WTC11 (cell line): Measurements from ENCODE around the gene TRIM2. TPM values are rescaled to one million over a fixed set of nuclear protein-coding genes. Genes with fewer than 3 reads are reported as not detected.

Experiments used
- ATAC-seq: fragments of 200-7000 bp; cut with Tn5 transposase; 2 replicates; pipeline ENCODE4 v1.10.0; 2021; ENCODE audit warnings: mild to moderate bottlenecking, moderate library complexity
- CTCF ChIA-PET: fragments of 300-600 bp; sonication (Branson Sonifier 250); formaldehyde crosslinking; loops from one replicate; lab custom pipeline; 2021; ENCODE audit warnings: antibody characterized with exemption; lab: Charles Lee
- POLR2A ChIA-PET: fragments of 350-600 bp; sonication (Branson Sonifier 250); formaldehyde crosslinking; loops from one replicate; lab custom pipeline; 2021; ENCODE audit warnings: antibody characterized with exemption; lab: Charles Lee
- DNase-seq: peaks from one replicate; pipeline ENCODE4 v3.0.0; 2021; ENCODE audit warnings: low spot score
- H3K27ac Mint-ChIP-seq: 2 replicates; pipeline ENCODE4 v1.8.0; 2021; ENCODE audit warnings: mixed read lengths
- H3K27me3 Mint-ChIP-seq: 2 replicates; pipeline ENCODE4 v1.8.0; 2021; ENCODE audit warnings: low read depth, mild to moderate bottlenecking, moderate library complexity, mixed read lengths
- H3K36me3 Mint-ChIP-seq: 2 replicates; pipeline ENCODE4 v1.8.0; 2021; ENCODE audit warnings: mixed read lengths
- H3K4me1 Mint-ChIP-seq: 2 replicates; pipeline ENCODE4 v1.8.0; 2022; ENCODE audit warnings: mixed read lengths
- H3K4me3 Mint-ChIP-seq: 2 replicates; pipeline ENCODE4 v1.8.0; 2021; ENCODE audit warnings: mild to moderate bottlenecking, moderate library complexity, mixed read lengths
- H3K9me3 Mint-ChIP-seq: 2 replicates; pipeline ENCODE4 v1.8.0; 2021; ENCODE audit warnings: mixed read lengths
- CREB1 ChIP-seq: sonication (generic); formaldehyde crosslinking; IDR thresholded peaks from 2 replicates; pipeline ENCODE4 v1.8.0; 2023; ENCODE audit warnings: mild to moderate bottlenecking, missing genetic modification reagents
- ETV6 ChIP-seq: sonication (generic); formaldehyde crosslinking; IDR thresholded peaks from 2 replicates; pipeline ENCODE4 v1.8.1; 2022; ENCODE audit warnings: mild to moderate bottlenecking, missing genetic modification reagents
- GABPB1 ChIP-seq: sonication (generic); formaldehyde crosslinking; IDR thresholded peaks from 2 replicates; pipeline ENCODE4 v1.8.1; 2023; ENCODE audit warnings: mild to moderate bottlenecking, missing genetic modification reagents
- JUN ChIP-seq: sonication (generic); formaldehyde crosslinking; IDR thresholded peaks from 2 replicates; pipeline ENCODE4 v1.8.0; 2023; ENCODE audit warnings: mild to moderate bottlenecking, missing genetic modification reagents
- MXD4 ChIP-seq: fragments of 250-450 bp; sonication (Bioruptor Pico); IDR thresholded peaks from 2 replicates; pipeline ENCODE4 v1.8.0; 2021; ENCODE audit warnings: mild to moderate bottlenecking, moderate library complexity, borderline replicate concordance
- NFATC4 ChIP-seq: fragments of 250-450 bp; sonication (Bioruptor Pico); IDR thresholded peaks from 2 replicates; pipeline ENCODE4 v1.9.0; 2021; ENCODE audit warnings: mild to moderate bottlenecking
- NFE2L1 ChIP-seq: sonication (generic); formaldehyde crosslinking; IDR thresholded peaks from 2 replicates; pipeline ENCODE4 v1.8.1; 2023; ENCODE audit warnings: missing genetic modification reagents
- NR1H2 ChIP-seq: sonication (generic); formaldehyde crosslinking; IDR thresholded peaks from 2 replicates; pipeline ENCODE4 v1.9.0; 2021; ENCODE audit warnings: mild to moderate bottlenecking, moderate library complexity, missing genetic modification reagents
- NR2C2 ChIP-seq: sonication (generic); formaldehyde crosslinking; IDR thresholded peaks from 2 replicates; pipeline ENCODE4 v1.8.0; 2022; ENCODE audit warnings: mild to moderate bottlenecking, missing genetic modification reagents
- NR3C1 ChIP-seq: sonication (generic); formaldehyde crosslinking; conservative IDR thresholded peaks from 2 replicates; pipeline ENCODE4 v1.8.1; 2023; ENCODE audit warnings: low read depth, mild to moderate bottlenecking, missing genetic modification reagents
- RORB ChIP-seq: fragments of 250-450 bp; sonication (Bioruptor Pico); IDR thresholded peaks from 2 replicates; pipeline ENCODE4 v1.9.0; 2021; ENCODE audit warnings: mild to moderate bottlenecking
- SP1 ChIP-seq: sonication (generic); formaldehyde crosslinking; conservative IDR thresholded peaks from 2 replicates; pipeline ENCODE4 v1.8.1; 2022; ENCODE audit warnings: missing genetic modification reagents
- TEAD4 ChIP-seq: sonication (generic); formaldehyde crosslinking; IDR thresholded peaks from 2 replicates; pipeline ENCODE4 v1.8.0; 2022; ENCODE audit warnings: mild to moderate bottlenecking, missing genetic modification reagents
- ZNF121 ChIP-seq: sonication (generic); formaldehyde crosslinking; IDR thresholded peaks from 2 replicates; pipeline ENCODE4 v1.8.0; 2023; ENCODE audit warnings: missing genetic modification reagents
- ZNF423 ChIP-seq: fragments of 250-450 bp; sonication (Bioruptor Pico); IDR thresholded peaks from 2 replicates; pipeline ENCODE4 v2.1.2; 2022; ENCODE audit warnings: mild to moderate bottlenecking, moderate library complexity
- ZNF671 ChIP-seq: fragments of 250-450 bp; sonication (Bioruptor Pico); IDR thresholded peaks from 2 replicates; pipeline ENCODE4 v1.8.0; 2021; ENCODE audit warnings: mild to moderate bottlenecking
- total RNA-seq: library from RNA; stranded (reverse); gene quantifications from 3 replicates; pipeline ENCODE4 v1.2.3, GENCODE V29; 2021
- TF ChIP-seq, protein P1 (sequence below): sonication (generic); formaldehyde crosslinking; IDR thresholded peaks from 2 replicates; pipeline ENCODE4 v1.8.0; 2023; ENCODE audit warnings: missing genetic modification reagents, mild to moderate bottlenecking, borderline replicate concordance
- TF ChIP-seq, protein P2 (sequence below): sonication (generic); formaldehyde crosslinking; IDR thresholded peaks from 2 replicates; pipeline ENCODE4 v1.8.1; 2022; ENCODE audit warnings: low read depth, mild to moderate bottlenecking, moderate library complexity, missing genetic modification reagents, borderline replicate concordance
- TF ChIP-seq, protein P3 (sequence below): sonication (generic); formaldehyde crosslinking; IDR thresholded peaks from 2 replicates; pipeline ENCODE4 v1.8.1; 2023; ENCODE audit warnings: mild to moderate bottlenecking, missing genetic modification reagents, moderate library complexity
- TF ChIP-seq, protein P4 (sequence below): sonication (generic); formaldehyde crosslinking; conservative IDR thresholded peaks from 2 replicates; pipeline ENCODE4 v1.8.1; 2023; ENCODE audit warnings: mild to moderate bottlenecking, low read depth, missing genetic modification reagents, moderate library complexity
- TF ChIP-seq, protein P5 (sequence below): sonication (generic); formaldehyde crosslinking; IDR thresholded peaks from 2 replicates; pipeline ENCODE4 v1.8.0; 2022; ENCODE audit warnings: mild to moderate bottlenecking, missing genetic modification reagents

Gene TRIM2
- total RNA-seq, 1 experiment from 2014 or later: 54.5 TPM

- no peak for TF ChIP-seq NR2C2 (CRISPR knock-in tag)
- TF ChIP-seq SP1 (CRISPR knock-in tag): no peak
- TF ChIP-seq TEAD4 (CRISPR knock-in tag): no peak
- TF ChIP-seq ZNF121: no peak
- TF ChIP-seq, protein P1, sequence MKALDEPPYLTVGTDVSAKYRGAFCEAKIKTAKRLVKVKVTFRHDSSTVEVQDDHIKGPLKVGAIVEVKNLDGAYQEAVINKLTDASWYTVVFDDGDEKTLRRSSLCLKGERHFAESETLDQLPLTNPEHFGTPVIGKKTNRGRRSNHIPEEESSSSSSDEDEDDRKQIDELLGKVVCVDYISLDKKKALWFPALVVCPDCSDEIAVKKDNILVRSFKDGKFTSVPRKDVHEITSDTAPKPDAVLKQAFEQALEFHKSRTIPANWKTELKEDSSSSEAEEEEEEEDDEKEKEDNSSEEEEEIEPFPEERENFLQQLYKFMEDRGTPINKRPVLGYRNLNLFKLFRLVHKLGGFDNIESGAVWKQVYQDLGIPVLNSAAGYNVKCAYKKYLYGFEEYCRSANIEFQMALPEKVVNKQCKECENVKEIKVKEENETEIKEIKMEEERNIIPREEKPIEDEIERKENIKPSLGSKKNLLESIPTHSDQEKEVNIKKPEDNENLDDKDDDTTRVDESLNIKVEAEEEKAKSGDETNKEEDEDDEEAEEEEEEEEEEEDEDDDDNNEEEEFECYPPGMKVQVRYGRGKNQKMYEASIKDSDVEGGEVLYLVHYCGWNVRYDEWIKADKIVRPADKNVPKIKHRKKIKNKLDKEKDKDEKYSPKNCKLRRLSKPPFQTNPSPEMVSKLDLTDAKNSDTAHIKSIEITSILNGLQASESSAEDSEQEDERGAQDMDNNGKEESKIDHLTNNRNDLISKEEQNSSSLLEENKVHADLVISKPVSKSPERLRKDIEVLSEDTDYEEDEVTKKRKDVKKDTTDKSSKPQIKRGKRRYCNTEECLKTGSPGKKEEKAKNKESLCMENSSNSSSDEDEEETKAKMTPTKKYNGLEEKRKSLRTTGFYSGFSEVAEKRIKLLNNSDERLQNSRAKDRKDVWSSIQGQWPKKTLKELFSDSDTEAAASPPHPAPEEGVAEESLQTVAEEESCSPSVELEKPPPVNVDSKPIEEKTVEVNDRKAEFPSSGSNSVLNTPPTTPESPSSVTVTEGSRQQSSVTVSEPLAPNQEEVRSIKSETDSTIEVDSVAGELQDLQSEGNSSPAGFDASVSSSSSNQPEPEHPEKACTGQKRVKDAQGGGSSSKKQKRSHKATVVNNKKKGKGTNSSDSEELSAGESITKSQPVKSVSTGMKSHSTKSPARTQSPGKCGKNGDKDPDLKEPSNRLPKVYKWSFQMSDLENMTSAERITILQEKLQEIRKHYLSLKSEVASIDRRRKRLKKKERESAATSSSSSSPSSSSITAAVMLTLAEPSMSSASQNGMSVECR (CRISPR knock-in tag): no peak
- TF ChIP-seq, protein P2, sequence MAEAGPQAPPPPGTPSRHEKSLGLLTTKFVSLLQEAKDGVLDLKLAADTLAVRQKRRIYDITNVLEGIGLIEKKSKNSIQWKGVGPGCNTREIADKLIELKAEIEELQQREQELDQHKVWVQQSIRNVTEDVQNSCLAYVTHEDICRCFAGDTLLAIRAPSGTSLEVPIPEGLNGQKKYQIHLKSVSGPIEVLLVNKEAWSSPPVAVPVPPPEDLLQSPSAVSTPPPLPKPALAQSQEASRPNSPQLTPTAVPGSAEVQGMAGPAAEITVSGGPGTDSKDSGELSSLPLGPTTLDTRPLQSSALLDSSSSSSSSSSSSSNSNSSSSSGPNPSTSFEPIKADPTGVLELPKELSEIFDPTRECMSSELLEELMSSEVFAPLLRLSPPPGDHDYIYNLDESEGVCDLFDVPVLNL (CRISPR knock-in tag): no peak
- no peak for TF ChIP-seq NR1H2 (CRISPR knock-in tag)
- no peak for TF ChIP-seq ZNF671
- TF ChIP-seq, all 79 proteins: peak for 0
- Mint-ChIP-seq H3K4me1 (peaks cover 38% of the 10 kb centered on the region), H3K9me3 (no peaks in the 10 kb centered on the region), H3K27ac (peak overlapping the region; percentile 75), H3K36me3 (no peaks in the 10 kb centered on the region; the same call in 1 of the 2 replicates), H3K4me3 (no peak overlapping the region), H3K27me3 (no peaks in the 10 kb centered on the region)
- ChIA-PET CTCF (interaction anchor here (0.6 to 1.6 kb wide), 39 partner anchors 9 to 416 kb away, joined by 3 to 17 read pairs (median 4); partner anchors contain the start of gene TRIM2), POLR2A (interaction anchor here (0.6 to 2.1 kb wide), 3 partner anchors 10 to 204 kb away, joined by 3 to 13 read pairs (median 4); no protein-coding TSS in a partner anchor)
- DNase-seq (peak; percentile 70), ATAC-seq (peak; percentile 99)
Measured at GRCh38 chr4:153232768-153233167, 28.5 kb downstream of the TRIM2 start.

- no peak overlapping the region for H3K4me3 Mint-ChIP-seq
- ChIA-PET CTCF (interaction anchor here (0.6 to 0.9 kb wide), 2 partner anchors 91 to 113 kb away, joined by 3 read pairs; no protein-coding TSS in a partner anchor), POLR2A (interaction anchor here (2.1 kb wide), 1 partner anchor 15 kb away, joined by 13 read pairs; no protein-coding TSS in a partner anchor)
- no peaks in the 10 kb centered on the region for H3K27me3 Mint-ChIP-seq
- H3K9me3 Mint-ChIP-seq: no peaks in the 10 kb centered on the region
- peaks cover 36% of the 10 kb centered on the region for H3K4me1 Mint-ChIP-seq
- no peak for TF ChIP-seq TEAD4 (CRISPR knock-in tag)
- no peak for TF ChIP-seq NFE2L1
- no peak for TF ChIP-seq GABPB1 (CRISPR knock-in tag)
- TF ChIP-seq NR2C2 (CRISPR knock-in tag): no peak
- no peak for TF ChIP-seq NR3C1 (CRISPR knock-in tag)
- TF ChIP-seq, protein P3, sequence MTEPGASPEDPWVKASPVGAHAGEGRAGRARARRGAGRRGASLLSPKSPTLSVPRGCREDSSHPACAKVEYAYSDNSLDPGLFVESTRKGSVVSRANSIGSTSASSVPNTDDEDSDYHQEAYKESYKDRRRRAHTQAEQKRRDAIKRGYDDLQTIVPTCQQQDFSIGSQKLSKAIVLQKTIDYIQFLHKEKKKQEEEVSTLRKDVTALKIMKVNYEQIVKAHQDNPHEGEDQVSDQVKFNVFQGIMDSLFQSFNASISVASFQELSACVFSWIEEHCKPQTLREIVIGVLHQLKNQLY (CRISPR knock-in tag): no peak
- TF ChIP-seq MXD4 (CRISPR knock-in tag): no peak
- TF ChIP-seq, all 79 proteins: peak for 0
- Mint-ChIP-seq H3K36me3 (no peaks in the 10 kb centered on the region; the same call in 1 of the 2 replicates), H3K27ac (peak overlapping the region; percentile 30; the same call in 1 of the 2 replicates)
- ATAC-seq: no peak
- no peak for DNase-seq
Measured at GRCh38 chr4:153233761-153234371, 29.6 kb downstream of the TRIM2 start.

- DNase-seq: no peak
- no peak for ATAC-seq
- H3K36me3 Mint-ChIP-seq: no peaks in the 10 kb centered on the region; the same call in 1 of the 2 replicates
- ChIA-PET POLR2A (interaction anchor here (0.8 kb wide), 1 partner anchor 12 kb away, joined by 3 read pairs; no protein-coding TSS in a partner anchor), CTCF (no interaction called here)
- no peaks in the 10 kb centered on the region for H3K9me3 Mint-ChIP-seq
- H3K27me3 Mint-ChIP-seq: no peaks in the 10 kb centered on the region
- no peak overlapping the region for H3K4me3 Mint-ChIP-seq
- no peak overlapping the region for H3K27ac Mint-ChIP-seq
- H3K4me1 Mint-ChIP-seq: peaks cover 41% of the 10 kb centered on the region
- no peak for TF ChIP-seq NR1H2 (CRISPR knock-in tag)
- TF ChIP-seq JUN (CRISPR knock-in tag): no peak
- TF ChIP-seq, protein P4, sequence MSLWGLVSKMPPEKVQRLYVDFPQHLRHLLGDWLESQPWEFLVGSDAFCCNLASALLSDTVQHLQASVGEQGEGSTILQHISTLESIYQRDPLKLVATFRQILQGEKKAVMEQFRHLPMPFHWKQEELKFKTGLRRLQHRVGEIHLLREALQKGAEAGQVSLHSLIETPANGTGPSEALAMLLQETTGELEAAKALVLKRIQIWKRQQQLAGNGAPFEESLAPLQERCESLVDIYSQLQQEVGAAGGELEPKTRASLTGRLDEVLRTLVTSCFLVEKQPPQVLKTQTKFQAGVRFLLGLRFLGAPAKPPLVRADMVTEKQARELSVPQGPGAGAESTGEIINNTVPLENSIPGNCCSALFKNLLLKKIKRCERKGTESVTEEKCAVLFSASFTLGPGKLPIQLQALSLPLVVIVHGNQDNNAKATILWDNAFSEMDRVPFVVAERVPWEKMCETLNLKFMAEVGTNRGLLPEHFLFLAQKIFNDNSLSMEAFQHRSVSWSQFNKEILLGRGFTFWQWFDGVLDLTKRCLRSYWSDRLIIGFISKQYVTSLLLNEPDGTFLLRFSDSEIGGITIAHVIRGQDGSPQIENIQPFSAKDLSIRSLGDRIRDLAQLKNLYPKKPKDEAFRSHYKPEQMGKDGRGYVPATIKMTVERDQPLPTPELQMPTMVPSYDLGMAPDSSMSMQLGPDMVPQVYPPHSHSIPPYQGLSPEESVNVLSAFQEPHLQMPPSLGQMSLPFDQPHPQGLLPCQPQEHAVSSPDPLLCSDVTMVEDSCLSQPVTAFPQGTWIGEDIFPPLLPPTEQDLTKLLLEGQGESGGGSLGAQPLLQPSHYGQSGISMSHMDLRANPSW (CRISPR knock-in tag): no peak
- TF ChIP-seq, protein P5, sequence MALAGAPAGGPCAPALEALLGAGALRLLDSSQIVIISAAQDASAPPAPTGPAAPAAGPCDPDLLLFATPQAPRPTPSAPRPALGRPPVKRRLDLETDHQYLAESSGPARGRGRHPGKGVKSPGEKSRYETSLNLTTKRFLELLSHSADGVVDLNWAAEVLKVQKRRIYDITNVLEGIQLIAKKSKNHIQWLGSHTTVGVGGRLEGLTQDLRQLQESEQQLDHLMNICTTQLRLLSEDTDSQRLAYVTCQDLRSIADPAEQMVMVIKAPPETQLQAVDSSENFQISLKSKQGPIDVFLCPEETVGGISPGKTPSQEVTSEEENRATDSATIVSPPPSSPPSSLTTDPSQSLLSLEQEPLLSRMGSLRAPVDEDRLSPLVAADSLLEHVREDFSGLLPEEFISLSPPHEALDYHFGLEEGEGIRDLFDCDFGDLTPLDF (CRISPR knock-in tag): no peak
- no peak for TF ChIP-seq ETV6 (CRISPR knock-in tag)
- no peak for TF ChIP-seq NFATC4 (CRISPR knock-in tag)
- no peak for TF ChIP-seq ZNF423 (CRISPR knock-in tag)
- no peak for TF ChIP-seq GABPB1 (CRISPR knock-in tag)
- TF ChIP-seq CREB1: no peak
- TF ChIP-seq RORB: no peak
Measured at GRCh38 chr4:153234885-153235284, 30.6 kb downstream of the TRIM2 start.
